HG03135 (cell line): ENCODE results near the gene CFC1B.
"Not testable (repeated sequence)": the region's sequence is repeated elsewhere in the genome, so short reads cannot be mapped to it uniquely, and the experiment has no call there.

ENCODE experiments used
- ATAC-seq: cut with Tn5 transposase; IDR thresholded peaks from one replicate; pipeline ENCODE4 v1.9.1; 2021; ENCODE audit warnings: mild to moderate bottlenecking, moderate library complexity; ENCODE audit not compliant: unreplicated experiment

CFC1B gene

GRCh38 chr2:130556441-130556840 is 35.4 kb downstream of the CFC1B start:
- ATAC-seq: not testable (repeated sequence)

- not testable (repeated sequence) for ATAC-seq
These were observed 45.1 kb downstream of the CFC1B start for GRCh38 chr2:130566165-130566564.

DNA sequence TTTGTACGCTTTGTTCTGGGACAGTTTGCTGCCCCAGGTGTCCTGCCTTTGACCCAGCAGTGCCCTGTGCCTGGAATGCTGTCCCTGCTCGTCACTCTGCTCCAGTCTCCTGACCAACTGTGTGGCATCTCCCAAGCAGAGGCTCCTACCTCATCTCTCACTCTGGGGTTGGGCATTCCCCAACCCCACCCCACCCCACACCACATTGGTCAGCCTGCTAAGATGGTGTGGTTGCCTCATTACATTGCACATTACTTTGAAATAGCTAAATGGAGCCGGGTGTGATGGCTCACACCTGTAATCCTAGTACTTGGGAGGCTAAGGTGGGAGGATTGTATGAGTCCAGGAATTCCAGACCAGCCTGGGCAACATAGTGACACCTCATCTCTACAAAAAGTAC is 50.9 kb downstream of the CFC1B start:
- not testable (repeated sequence) for ATAC-seq

DNA sequence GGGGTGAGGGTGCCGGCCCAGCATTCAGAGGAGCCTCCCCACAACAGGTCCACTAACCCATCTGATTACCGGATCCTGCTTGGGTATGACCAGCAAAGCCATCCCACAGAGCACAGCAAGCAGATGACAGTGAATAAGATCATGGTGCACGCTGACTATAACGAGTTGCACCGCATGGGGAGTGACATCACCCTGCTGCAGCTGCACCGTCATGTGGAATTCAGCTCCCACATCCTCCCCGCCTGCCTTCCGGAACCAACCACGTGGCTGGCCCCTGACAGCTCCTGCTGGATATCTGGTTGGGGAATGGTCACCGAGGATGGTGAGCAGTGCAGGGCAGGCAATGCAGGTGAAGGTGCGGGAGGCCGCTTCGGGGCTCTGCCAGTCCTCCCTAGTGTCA is 53.2 kb downstream of the CFC1B start:
- not testable (repeated sequence) for ATAC-seq

DNA sequence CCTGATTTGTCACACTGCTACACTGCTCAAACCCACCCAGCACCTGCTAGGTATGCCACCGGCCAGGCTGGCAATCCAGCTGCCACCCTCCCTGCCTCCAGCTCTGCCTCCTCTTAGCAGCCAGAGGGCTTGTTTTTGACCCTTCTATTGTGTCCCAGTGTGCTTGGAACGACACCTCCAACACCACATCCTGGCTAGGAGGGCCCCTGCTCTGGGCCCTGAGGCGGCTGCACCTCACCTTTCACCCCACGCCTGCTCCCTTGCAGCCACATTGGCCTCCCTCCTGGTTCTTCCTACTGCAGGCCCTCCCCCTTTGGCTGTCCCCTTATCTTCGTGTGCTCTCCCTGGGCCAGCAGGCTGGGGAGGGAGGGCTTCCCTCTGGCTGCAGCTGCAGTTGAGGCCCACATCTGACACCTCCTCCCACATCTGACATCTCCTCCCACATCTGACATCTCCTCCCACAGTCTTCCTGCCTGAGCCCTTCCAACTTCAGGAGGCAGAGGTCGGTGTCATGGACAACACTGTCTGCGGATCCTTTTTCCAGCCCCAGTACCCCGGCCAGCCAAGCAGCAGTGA is 55.3 kb downstream of the CFC1B start:
- ATAC-seq: not testable (repeated sequence)

DNA sequence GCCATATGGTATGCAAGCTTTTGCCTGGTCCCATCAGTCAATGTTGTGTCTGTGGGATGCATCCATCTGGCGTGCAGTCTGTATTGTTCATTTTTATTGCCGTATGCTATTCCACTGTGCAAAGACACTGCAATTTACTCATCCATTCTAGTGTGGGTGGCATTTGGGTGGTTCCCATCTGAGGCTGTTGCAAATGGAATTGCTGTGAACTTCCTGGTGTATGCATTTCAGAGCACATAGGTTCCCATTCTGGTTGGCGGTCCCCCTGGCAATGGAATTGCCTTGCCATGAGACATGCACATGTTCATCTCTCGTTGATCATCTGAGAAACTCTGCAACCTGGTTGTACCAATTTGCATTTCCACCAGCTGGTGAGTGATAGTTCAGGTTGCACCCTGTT is 56.5 kb downstream of the CFC1B start:
- ATAC-seq: not testable (repeated sequence)
